Right lobe of liver (tissue), 4 donors: ENCODE data around the gene BAG5.

Experiments
- POLR2A ChIP-seq: fragments of 450-650 bp; IDR thresholded peaks from one replicate; pipeline ENCODE4 v1.6.1; 2017; ENCODE audit warnings: antibody characterized with exemption, mild to moderate bottlenecking
- TF ChIP-seq, protein P1 (sequence below), 4 donors: fragments of 200-600 bp in 3 of 4; fragments of 450-650 bp in 1 of 4; IDR thresholded peaks; one replicate each; pipeline versions ENCODE4 v1.5.1 to v1.8.0; 2016 to 2022; ENCODE audit warnings: antibody characterized with exemption in 4 of 4, mild to moderate bottlenecking in 2 of 4
- donor health status: DM: no; HTN: no; CAD: no.
- donor health status: DM: no; HTN: no; CAD: no.
- donor health status: DM: no; HTN: yes; CAD: no.

DNA sequence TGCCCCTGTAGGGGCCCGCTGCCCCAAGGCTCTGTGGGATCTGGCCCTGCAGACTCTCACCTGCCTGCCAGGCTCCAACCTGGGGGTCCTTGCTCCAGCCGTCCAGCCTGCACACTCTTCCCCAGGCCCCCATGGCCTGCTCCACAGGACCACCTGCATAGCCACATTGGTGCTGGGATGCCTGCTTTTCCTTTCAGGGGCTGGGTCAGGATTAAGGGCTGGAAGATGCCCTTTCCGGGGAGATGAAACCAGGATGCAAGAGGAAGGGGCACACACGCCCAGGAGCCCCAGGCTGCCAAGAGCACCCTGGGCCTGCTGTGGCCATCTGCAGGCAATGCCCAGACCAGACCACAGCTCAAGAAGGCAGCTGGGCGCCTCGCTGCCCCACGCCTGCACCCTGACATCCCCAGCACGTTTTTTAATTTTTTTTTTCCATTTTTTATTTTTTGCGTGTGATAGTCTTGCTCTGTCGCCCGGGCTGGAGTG lies 15.0 kb downstream of the BAG5 start:
- TF ChIP-seq, protein P1, sequence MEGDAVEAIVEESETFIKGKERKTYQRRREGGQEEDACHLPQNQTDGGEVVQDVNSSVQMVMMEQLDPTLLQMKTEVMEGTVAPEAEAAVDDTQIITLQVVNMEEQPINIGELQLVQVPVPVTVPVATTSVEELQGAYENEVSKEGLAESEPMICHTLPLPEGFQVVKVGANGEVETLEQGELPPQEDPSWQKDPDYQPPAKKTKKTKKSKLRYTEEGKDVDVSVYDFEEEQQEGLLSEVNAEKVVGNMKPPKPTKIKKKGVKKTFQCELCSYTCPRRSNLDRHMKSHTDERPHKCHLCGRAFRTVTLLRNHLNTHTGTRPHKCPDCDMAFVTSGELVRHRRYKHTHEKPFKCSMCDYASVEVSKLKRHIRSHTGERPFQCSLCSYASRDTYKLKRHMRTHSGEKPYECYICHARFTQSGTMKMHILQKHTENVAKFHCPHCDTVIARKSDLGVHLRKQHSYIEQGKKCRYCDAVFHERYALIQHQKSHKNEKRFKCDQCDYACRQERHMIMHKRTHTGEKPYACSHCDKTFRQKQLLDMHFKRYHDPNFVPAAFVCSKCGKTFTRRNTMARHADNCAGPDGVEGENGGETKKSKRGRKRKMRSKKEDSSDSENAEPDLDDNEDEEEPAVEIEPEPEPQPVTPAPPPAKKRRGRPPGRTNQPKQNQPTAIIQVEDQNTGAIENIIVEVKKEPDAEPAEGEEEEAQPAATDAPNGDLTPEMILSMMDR (IDR thresholded peaks at IDR 0.05) = no peak
- TF ChIP-seq POLR2A = no peak
